GM21515 (cell line): ENCODE results near the gene C9orf153.

Source experiments
- ATAC-seq: cut with Tn5 transposase; IDR thresholded peaks from one replicate; pipeline ENCODE4 v1.9.1; 2021; ENCODE audit not compliant: unreplicated experiment

C9orf153 gene

DNA sequence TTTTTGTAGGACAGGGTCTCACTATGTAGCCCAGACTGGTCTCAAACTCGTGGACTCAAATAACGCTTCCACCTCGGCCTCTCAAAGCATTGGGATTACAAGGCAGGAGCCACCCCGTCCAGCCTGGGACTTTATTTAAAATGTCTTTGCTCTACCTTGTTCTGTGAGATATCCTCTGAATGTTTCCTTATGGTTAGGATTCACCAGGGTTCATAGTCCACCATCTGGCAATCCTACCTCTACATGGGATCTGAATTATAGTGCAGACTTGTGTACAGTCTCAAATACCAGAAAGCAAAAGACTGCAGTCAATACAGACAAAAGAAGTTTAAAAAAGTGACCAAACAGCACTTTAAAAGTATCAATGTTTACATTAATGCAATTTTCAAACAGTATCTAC lies 12.8 kb upstream of the C9orf153 start:
- ATAC-seq: no peak

DNA sequence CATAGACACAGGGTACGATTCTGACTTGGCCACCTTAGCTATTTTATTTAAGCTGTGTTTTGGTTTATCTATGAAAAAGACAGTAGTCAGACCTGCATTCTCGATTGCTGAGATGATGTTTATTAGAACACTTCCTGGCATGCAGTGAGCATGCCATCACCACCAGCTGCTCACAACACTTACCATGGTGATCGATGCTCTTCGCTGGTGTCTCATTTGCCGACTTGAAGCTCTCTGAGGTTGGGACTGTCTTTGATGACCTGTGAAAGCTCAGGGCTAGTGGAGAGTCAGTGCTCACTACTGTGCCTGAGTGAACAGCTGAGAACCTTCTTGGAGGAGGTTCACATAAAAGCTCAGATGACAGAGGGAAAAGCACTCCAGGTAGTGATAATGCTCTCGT lies 4.4 kb upstream of the C9orf153 start:
- no peak for ATAC-seq

DNA sequence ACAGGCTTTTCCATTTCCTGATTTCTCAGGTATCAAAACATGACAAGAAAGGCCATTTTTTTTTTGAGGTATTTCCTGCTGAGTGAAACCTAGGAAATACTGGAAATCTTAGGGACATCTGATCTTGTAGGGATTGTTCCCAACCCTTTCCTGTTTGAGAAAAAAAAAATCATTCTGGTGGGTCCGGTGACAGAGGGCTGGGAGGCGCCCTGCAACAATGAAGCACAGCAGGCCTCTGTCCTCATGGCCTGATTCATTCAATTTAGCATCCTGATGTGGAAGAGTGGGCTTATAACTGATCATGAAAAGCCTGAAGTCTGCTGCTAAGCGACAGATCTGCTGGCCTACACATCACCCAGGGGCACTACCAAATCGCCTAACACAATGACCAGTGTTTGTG lies 3.0 kb upstream of the C9orf153 start:
- no peak for ATAC-seq

DNA sequence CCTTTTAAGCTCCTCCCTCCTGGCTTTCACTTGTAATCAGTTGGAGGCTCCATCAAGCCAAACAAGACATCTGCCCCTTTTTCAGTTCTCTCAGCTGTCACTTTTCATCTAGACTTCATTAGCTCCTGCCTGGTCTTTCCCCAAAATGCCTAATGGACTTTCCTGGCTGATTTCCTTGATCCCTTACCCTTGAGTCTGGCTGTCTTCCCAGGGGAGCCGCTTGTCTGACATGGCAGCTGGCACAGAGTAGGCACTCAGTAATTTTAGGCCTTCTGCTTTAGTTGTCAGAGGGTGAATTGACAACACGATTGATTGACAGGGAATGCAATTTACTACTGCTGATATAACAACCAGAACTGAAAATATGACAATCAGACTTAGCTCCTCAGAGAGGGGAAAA lies 2.1 kb downstream of the C9orf153 start:
- ATAC-seq: no peak

- no peak for ATAC-seq
Observed at GRCh38 chr9:86256653-86257052, 2.8 kb downstream of the C9orf153 start.

DNA sequence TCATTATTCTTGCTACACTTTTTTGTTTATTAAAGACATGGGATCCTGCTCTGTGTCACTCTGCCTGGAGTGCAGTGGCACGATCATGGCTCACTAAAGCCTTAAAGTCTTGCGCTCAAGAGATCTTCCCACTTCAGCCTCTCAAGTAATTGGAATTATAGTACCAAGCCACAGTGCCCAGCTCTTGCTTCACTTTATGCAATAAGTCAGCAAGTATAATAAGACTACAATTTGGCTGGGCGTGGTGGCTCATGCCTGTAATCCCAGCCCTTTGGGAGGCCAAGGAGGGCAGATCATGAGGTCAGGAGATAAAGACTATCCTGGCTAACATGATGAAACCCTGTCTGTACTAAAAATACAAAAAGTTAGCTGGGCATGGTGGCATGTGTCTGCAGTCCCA lies 5.9 kb downstream of the C9orf153 start:
- no peak for ATAC-seq

DNA sequence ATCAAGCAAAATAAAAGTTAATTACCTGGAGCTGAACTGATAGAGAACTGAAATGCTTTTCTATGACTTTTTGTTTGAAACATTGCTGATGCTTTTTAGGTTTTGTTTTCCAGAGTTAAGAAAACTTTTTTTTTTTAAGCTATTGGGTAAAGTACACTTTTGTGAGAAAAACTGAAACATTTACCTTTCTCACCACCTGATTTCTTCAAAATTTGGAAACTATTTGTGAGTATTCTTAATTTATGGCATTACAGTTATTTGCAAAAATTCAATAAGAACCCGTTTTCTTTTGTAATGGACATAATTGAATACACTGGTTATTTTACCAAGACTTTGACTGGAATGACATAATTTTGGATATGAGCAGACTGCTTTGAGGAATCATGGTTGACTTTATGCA lies 6.6 kb downstream of the C9orf153 start:
- ATAC-seq: no peak

GRCh38 chr9:86250123-86250522 lies 9.3 kb downstream of the C9orf153 start:
- no peak for ATAC-seq

GRCh38 chr9:86248746-86249145 lies 10.7 kb downstream of the C9orf153 start:
- ATAC-seq: no peak

GRCh38 chr9:86246752-86247161 lies 12.7 kb downstream of the C9orf153 start:
- ATAC-seq: peak; percentile 88

- no peak for ATAC-seq
Observed at GRCh38 chr9:86242071-86242470, 17.4 kb downstream of the C9orf153 start.

GRCh38 chr9:86241216-86241615 lies 18.2 kb downstream of the C9orf153 start:
- ATAC-seq: no peak

DNA sequence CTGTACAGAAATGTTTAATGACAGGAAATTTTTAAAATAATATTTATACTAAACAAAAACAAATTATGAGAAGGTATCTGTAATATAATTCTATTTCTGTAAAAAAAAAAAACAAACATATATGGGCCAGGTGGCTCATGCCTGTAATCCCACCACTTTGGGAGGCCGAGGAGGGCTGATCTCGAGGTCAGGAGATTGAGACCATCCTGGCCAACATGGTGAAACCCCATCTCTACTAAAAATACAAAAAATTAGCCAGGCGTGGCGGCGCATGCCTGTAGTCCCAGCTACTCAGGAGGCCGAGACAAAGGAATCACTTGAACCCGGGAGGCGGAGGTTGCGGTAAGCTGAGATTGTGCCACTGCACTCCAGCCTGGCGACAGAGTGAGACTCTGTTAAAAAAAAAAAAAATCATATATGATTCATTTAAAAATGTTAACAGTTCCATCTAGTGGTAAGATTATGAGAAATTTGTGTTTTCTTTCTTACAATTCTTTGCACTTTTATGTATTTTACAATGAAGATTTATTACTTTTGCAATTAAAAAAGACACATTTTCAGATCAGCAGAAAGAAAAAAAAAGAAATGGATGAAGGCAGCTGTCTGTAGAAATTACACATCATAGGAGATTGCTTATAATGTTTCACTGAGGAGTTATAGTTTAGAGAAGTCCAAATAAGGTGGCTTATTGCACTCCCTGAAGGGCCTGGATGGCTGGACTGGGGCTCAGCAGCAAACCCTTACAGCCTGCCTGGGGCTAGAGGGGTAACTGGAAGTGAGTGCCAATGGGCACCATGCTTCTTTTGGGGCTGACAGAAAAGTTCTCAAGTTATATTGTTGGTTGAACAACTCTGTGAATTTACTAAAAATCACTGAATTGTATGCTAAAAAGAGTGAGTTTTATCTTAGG lies 20.3 kb downstream of the C9orf153 start:
- no peak for ATAC-seq

DNA sequence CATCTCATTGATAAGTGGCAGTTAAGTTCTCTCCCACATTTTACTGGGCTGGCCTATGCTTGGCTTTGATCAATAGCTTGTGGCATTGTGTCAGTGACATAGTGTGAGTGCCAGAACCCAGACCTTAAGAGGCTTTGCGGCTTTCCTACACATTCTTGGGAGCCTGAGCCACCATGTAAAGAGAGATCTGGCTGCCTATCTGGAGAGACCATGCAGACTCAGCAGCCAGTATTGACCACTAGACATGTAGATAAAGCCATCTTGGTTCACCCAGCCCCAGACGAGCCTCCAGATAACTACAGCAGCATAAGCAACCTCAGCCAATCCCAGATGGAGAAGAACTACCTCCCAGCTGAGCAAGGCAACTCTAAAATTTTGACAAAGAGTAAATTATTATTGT lies 28.6 kb downstream of the C9orf153 start:
- ATAC-seq: no peak

DNA sequence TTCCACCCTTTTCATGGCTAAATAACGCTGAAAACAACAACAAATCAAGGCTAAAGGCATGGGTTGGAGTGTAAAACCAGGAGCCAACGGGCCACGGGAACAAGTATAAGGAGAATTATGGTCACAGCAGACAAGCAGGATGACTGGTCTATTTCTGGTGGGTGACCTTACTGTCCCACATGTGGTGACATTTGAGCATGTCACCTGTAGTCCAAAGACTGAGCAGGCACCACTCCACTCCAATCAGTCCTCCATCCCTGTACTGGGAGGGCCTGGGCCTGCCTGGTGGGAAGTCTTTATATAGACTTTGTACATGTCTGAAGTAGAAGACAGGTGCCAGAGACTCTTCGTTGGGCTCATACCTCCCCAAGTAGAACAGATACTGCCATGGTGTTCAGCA lies 36.8 kb downstream of the C9orf153 start:
- ATAC-seq: no peak

DNA sequence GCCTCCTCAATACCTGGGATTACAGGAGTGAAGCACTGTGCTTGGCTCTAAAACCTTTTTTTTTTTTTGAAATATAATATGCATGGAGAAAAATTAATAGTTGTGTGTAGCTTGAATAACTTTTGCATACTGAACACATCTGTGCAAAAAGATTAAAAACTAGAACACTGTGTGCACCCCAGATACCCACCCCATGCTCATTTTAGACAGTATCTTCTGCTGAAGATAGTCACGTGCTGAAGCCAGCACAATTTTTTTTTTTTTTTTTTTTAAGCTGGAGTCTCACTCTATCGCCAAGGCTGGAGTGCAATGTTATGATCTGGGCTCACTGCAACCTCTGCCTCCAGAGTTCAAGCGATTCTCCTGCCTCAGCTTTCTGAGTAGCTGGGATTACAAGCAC lies 39.9 kb downstream of the C9orf153 start:
- ATAC-seq: no peak

- ATAC-seq: no peak
Observed at GRCh38 chr9:86217076-86217755, 42.2 kb downstream of the C9orf153 start.

GRCh38 chr9:86207193-86207592 lies 52.3 kb downstream of the C9orf153 start:
- ATAC-seq: no peak

- peak; percentile 73 for ATAC-seq
Observed at GRCh38 chr9:86202338-86202882, 57.0 kb downstream of the C9orf153 start.

DNA sequence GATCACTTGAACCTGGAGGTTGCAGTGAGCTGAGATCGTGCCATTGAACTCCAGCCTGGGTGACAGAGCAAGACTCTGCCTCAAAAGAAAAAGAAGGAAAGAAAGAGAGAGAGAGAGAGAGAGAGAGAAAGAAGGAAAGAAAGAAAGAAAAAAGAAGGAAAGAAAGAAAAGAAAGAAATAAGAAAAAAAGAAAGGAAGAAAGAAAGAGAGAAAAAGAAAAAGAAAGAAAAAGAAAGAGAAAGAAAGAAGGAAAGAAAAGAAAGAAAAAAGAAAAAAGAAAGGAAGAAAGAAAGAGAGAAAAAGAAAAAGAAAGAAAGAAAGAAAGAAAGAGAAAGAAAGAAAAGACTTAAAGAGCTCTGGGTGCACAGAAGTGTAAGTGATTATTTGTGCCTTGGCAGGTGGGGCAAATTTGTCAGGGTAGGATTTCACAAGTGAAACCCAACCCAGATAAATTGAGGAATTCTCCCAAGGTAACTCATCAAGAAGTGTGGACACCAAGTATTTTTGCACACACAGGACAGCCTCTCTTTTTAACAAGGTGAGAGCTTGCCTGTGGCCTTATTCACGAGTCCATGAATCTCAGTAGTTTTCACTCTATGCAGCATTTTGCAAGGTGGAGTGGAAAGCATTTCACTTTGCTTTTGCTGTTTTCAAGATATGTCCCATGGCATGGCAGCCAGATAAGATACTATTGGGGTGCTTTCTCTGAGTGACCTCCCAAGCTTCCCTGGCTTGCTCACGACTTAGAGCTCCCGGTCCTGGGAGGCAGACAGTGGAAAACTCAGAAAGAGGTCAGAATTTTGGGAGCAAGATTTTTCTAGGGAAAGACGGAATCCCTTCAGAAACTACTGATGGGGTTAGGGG lies 57.8 kb downstream of the C9orf153 start:
- ATAC-seq: no peak

- ATAC-seq: no peak
Observed at GRCh38 chr9:86200599-86201162, 58.8 kb downstream of the C9orf153 start.
